Middle frontal gyrus (tissue), 1 donor: ENCODE data around the gene CCDC196.

Experiments used
- DNase-seq: peaks from one replicate; pipeline ENCODE4 v3.0.0-alpha.2; 2015; ENCODE audit warnings: low spot score; ENCODE audit errors: extremely low spot score

CCDC196 gene

GRCh38 chr14:66485910-66486421, at the start of gene CCDC196:
CCDC196 (plus strand) TSS chr14:66486371; CDS start chr14:66486503, 132 bp downstream.
- no peak for DNase-seq

- no peak for DNase-seq
These were observed 45.4 kb upstream of the CCDC196 start for GRCh38 chr14:66440801-66441200.

GRCh38 chr14:66442953-66443571, 43.1 kb upstream of the CCDC196 start:
- no peak for DNase-seq

GRCh38 chr14:66443785-66444184, 42.4 kb upstream of the CCDC196 start:
- no peak for DNase-seq

- DNase-seq = no peak
These were observed 41.8 kb upstream of the CCDC196 start for GRCh38 chr14:66444271-66444927.

- no peak for DNase-seq
These were observed 40.2 kb upstream of the CCDC196 start for GRCh38 chr14:66445936-66446335.

- DNase-seq = no peak
These were observed 32.7 kb upstream of the CCDC196 start for GRCh38 chr14:66453469-66453868.

- DNase-seq = no peak
These were observed 26.6 kb upstream of the CCDC196 start for GRCh38 chr14:66459603-66460002.

- DNase-seq = no peak
These were observed 21.9 kb upstream of the CCDC196 start for GRCh38 chr14:66464261-66464660.

- DNase-seq = no peak
These were observed 17.3 kb upstream of the CCDC196 start for GRCh38 chr14:66468778-66469367.

GRCh38 chr14:66471584-66471983, 14.6 kb upstream of the CCDC196 start:
- DNase-seq = no peak

GRCh38 chr14:66472251-66472650, 13.9 kb upstream of the CCDC196 start:
- no peak for DNase-seq

GRCh38 chr14:66473223-66473622, 12.9 kb upstream of the CCDC196 start:
- DNase-seq = no peak

GRCh38 chr14:66476964-66477363, 9.2 kb upstream of the CCDC196 start:
- no peak for DNase-seq

GRCh38 chr14:66477567-66477966, 8.6 kb upstream of the CCDC196 start:
- no peak for DNase-seq

GRCh38 chr14:66482873-66483272, 3.3 kb upstream of the CCDC196 start:
- no peak for DNase-seq

GRCh38 chr14:66483322-66483721, 2.8 kb upstream of the CCDC196 start:
- no peak for DNase-seq

GRCh38 chr14:66485029-66485428, 1.1 kb upstream of the CCDC196 start:
- no peak for DNase-seq

- no peak for DNase-seq
These were observed 993 bp downstream of the CCDC196 start for GRCh38 chr14:66487164-66487563.

- no peak for DNase-seq
These were observed 4.3 kb downstream of the CCDC196 start for GRCh38 chr14:66490143-66491111.

- DNase-seq = no peak
These were observed 7.6 kb downstream of the CCDC196 start for GRCh38 chr14:66493750-66494149.
